Measurements from ENCODE around the gene SMIM29.

DNA sequence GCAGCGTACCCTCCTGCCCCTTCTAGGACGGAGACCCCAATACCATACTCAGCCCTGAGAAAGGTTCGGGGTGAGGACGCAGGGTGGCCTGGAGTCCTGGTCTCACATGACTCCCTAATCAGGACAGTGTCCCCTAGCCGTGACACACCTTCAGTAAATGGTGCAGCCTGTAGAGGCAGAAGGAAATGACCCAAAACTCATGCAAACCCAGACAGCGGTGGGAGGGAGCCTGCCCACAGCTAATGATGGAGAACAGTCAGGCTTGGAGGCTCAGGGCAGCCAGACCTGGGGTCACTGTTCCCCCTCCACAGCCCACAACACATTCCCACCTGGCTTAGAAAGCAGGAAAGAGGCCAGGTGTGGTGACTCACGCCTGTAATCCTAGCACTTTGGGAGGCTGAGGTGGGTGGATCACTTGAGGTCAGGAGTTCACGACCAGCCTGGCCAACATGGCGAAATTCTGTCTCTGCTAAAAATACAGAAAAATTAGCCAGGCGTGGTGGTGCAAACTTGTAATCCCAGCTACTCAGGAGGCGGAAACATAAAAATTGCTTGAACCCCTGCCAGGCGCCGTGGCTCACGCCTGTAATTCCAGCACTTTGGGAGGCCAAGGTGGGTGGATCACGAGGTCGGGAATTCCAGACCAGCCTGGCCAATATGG lies 20.9 kb downstream of the SMIM29 start:
- TF ChIP-seq, protein P1, sequence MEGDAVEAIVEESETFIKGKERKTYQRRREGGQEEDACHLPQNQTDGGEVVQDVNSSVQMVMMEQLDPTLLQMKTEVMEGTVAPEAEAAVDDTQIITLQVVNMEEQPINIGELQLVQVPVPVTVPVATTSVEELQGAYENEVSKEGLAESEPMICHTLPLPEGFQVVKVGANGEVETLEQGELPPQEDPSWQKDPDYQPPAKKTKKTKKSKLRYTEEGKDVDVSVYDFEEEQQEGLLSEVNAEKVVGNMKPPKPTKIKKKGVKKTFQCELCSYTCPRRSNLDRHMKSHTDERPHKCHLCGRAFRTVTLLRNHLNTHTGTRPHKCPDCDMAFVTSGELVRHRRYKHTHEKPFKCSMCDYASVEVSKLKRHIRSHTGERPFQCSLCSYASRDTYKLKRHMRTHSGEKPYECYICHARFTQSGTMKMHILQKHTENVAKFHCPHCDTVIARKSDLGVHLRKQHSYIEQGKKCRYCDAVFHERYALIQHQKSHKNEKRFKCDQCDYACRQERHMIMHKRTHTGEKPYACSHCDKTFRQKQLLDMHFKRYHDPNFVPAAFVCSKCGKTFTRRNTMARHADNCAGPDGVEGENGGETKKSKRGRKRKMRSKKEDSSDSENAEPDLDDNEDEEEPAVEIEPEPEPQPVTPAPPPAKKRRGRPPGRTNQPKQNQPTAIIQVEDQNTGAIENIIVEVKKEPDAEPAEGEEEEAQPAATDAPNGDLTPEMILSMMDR (IDR thresholded peaks at IDR 0.05): no peak
- TF ChIP-seq POLR2A (IDR thresholded peaks at IDR 0.05): no peak
